GM08714 (cell line): ENCODE results near the gene SLC12A3.
"Not testable (repeated sequence)": the region's sequence is repeated elsewhere in the genome, so short reads cannot be mapped to it uniquely, and the experiment has no call there.

Experiments
- H3K4me3 ChIP-seq: fragments of 200-500 bp; sonication (Bioruptor generic); 2 replicates; pipeline ENCODE4 v1.5.1; 2014; ENCODE audit warnings: mild to moderate bottlenecking, low read length, inconsistent platforms
- ZNF274 ChIP-seq: IDR thresholded peaks from 2 replicates; pipeline ENCODE4 v1.6.1; 2012; ENCODE audit warnings: mild to moderate bottlenecking, low read depth, low read length

Gene SLC12A3

DNA sequence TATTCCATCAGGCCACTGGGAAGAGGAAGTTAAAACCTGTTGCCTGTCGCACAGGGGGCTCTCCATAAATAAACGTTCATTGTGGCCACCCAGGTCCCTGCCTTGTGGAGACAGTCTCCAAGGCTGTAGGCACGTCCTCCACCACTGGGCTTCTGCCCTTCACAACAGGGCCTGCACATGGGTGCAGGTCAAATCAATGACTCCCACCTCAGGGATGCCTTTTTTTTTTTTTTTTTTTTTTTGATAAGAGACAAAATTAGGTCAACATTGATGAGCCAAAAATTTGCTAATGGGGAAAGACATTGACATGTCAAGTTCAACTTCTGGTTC lies 12.6 kb upstream of the SLC12A3 start:
- no peak for TF ChIP-seq ZNF274
- no peak overlapping the region for H3K4me3 ChIP-seq

- H3K4me3 ChIP-seq: no peak overlapping the region
- no peak for TF ChIP-seq ZNF274
These were observed 12.0 kb upstream of the SLC12A3 start for GRCh38 chr16:56852968-56853367.

DNA sequence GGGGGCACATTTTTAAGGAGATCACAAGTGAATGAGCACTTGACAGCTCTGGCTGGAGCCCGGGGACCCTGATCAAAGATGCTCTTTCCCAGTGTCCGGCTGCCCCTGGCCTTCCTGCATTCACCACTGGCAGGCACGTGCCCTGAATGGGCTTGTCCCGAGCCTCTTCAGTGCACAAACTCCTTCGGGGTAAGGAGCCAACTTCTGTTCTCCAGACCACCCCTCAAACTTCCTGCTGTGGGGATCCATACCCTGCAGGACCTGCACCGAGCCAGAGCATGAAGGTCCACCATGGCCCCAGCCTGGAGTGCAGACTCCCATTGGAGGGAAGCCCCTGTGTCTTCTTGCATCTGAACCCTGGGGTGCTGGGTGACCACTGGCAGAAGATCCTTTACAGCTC lies 9.8 kb upstream of the SLC12A3 start:
- no peak for TF ChIP-seq ZNF274
- H3K4me3 ChIP-seq: no peak overlapping the region

DNA sequence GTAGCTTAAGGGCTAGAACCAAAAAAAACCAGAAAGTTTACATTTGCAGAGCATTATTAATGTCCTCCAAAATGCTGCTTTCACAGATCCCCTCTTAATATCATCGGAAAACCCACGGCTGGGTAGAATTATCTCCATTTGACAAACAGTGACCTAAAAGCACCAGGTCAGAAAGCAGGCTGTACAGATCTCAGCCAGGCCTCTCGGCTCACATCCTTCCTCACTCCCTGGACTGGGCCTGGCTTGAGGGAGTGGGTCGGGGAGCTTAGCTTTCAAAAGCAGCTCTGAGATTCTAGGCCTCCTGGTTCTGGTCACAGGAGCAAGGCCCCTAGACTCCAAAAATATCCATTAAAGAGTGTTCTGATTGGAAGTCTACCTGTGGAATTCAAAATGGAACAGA lies 9.1 kb upstream of the SLC12A3 start:
- no peak overlapping the region for H3K4me3 ChIP-seq
- TF ChIP-seq ZNF274: no peak

DNA sequence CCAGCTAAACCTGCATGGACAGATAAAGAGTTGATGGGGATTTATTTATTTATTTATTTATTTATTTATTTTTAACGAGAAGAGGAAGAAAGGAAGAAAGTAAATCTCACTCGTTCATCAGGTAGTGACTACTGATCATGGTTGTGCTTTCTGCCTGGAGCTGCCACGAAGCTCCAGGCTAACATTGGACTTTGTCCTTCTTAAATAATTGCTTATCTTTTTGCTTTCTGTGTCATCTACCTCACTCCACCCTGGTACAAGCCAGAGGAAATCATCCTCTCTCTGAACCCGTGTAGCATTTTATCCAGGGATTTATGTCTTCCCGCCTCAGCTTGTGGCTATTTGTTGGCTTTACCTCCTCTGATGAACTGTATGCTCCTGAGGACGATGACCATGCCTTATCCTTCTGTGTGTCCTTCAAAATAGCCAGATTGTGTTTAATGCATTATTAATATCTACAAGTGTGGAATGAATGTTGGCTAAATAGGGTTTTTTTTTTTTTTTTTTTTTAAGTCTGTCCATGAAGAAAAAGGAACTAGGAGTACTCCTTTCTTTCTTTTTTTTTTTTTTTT lies 8.0 kb upstream of the SLC12A3 start:
- TF ChIP-seq ZNF274: no peak

GRCh38 chr16:56858374-56858773 lies 6.6 kb upstream of the SLC12A3 start:
- no peak overlapping the region for H3K4me3 ChIP-seq
- TF ChIP-seq ZNF274: no peak

More for the DNA sequence above, 8.0 kb upstream of the SLC12A3 start:
- no peak overlapping the region for H3K4me3 ChIP-seq

GRCh38 chr16:56859636-56860035 lies 5.4 kb upstream of the SLC12A3 start:
- no peak overlapping the region for H3K4me3 ChIP-seq
- no peak for TF ChIP-seq ZNF274

DNA sequence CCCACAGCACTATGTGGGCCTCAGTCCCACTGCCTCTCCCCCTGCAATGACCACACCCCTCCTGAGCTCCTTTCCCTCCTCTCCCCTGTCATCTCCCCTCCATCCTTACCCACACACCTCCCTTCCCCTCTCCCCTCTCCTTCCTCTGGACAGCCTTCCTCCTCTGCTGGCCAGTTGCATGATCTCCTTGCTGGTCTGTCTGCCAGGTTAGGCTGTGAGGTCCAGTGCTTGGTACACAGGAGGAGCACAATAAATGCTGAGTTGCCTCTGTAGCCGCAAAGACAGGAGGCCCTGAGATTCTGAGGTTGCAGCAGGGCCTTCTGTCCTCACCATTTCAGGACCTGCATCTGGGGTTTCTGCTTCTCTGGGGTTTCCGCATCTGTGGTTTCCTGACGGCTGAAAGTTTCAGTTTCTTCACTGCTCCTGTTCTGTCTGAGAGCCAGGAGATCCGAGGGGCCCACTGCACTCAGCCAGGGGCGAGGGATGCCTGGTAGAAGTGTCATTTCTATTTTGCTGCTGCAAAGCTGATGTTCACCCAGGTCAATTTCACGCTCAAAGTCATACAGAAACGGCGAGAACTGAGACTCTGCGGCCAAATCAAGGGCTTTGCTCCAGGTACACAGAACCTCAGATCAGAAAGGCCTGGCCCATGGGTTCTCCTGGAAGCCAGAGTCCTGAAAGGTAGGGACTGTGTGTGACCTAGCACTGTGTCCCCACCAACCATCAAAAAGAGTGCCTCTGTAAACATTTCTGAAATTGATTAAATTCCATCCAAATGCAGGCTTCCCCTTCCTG lies 4.6 kb upstream of the SLC12A3 start:
- no peak overlapping the region for H3K4me3 ChIP-seq
- no peak for TF ChIP-seq ZNF274

DNA sequence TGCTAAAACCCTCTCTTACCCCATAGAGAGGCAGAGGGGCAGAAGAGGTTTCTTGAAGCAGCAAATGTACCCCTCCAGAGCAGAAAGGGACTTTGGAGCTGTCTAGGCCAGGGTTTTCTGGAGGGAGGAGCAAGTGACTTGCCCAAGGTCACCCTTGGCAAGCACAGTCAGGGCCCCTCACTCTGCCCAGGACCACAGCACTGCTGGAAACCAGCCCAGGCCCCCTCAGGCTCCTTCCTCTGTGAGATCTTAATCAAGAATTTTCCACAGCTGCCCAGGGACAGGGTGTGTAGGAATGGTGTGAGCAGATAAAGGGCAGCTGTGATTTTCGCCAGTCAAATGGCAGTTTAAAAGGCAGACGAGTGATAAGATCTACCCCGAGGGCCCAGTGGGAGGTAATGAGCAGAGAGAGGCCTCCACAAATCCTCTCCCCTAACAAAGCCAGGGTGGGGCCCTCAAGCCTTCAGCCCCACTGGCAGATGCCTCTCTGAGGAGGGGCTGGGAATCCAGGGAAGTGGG lies 3.9 kb upstream of the SLC12A3 start:
- no peak overlapping the region for H3K4me3 ChIP-seq
- no peak for TF ChIP-seq ZNF274

DNA sequence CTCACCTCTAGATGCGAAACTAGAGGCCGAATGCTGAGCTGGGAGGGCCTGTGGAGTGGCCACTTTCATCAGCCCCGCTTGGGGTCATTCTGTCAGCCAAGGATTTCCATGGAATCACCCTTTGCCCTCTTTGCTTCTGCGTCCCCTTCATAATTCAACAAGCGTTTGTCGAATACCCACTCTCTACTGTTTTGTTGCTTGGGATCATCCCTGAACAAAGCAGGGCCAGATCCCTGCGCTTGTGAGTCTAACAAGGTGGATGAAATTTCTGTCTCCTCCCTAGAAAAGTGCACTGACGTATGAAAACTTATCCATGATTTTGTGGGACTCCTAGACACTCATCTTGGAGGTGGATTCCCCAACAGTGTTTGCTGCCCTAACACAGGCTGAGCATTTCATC lies 3.3 kb upstream of the SLC12A3 start:
- no peak overlapping the region for H3K4me3 ChIP-seq
- no peak for TF ChIP-seq ZNF274

DNA sequence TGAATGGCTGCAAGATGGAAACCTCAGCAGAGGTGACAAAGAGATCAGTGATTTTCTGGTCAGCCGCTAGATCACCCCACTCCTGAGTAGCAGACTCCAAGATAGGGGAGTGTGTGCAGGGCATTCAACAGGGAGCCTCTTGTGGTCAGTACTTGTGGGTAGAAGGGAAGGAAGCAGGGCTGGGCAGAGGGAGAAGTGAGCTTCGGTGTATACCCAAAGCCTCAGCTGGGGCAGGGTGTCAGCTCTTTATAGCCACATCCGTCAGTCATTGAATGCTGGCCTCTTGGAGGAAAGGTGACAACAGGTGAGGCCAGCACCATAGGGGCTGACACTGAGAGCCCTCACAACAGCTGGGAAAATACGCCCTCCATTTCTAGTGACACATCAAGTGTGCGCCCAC lies 2.2 kb upstream of the SLC12A3 start:
- no peak overlapping the region for H3K4me3 ChIP-seq
- no peak for TF ChIP-seq ZNF274

DNA sequence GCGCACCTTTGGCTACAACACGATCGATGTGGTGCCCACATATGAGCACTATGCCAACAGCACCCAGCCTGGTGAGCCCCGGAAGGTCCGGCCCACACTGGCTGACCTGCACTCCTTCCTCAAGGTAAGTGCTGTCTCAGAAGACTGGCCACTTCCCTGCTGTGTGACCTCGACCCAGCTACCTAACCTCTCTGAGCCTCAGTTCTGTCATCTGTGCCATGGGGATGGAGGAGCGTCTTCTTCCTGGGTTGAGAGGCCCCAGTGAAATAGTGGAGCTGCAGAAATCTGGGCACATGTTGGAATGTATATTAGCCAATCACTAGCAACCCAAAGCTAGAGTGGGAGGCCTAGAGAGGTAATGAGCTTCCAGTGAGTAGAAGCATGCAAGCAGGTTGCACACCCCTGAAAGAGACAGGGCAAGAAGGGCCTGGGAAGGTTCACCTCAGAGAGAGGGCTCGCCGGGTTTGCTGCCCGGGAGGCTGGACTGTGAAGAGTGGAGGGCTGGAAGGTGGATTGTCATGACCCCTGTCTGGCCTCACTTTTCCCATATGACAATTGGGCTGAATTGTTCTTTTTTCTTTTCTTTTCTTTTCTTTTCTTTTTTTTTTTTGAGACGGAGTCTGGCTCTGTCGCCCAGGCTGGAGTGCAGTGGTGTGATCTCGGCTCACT lies 521 bp downstream of the SLC12A3 start:
- H3K4me3 ChIP-seq: no peak overlapping the region
- TF ChIP-seq ZNF274: no peak

DNA sequence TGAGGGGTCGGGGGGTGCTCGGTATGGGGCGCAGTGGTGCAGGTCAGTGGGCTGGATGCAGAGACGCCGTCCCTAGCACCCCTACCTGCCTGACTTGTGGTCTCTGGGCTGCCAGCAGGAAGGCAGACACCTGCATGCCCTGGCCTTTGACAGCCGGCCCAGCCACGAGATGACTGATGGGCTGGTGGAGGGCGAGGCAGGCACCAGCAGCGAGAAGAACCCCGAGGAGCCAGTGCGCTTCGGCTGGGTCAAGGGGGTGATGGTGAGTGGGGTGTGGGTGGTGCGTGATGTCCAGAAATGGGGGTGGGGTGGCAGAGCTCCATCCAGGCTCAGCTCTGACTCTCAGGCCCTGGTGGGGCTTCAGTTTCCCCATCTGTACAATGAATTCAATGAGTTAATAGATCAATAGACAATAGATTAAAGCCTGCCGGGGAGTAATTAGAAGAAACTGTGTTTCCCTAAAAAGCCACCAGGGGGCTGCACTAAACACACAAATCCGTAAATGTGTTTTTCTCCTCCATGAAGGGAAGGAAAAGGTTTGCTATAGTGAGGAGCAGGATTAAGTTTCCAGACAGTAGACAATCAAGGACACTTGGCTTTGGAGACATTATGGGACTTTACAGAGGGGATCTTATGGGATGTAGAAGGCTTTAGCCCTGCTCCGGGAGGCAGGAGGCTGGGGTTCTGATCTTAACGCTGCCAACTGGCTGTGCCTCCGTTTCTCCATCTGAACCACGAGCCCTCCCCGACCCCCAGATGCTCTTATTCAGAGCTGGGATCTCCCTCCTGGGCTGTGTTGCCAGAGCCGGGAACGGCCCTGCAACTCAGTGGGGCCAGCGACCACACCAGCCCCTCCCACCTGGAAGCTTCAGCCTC lies 2.2 kb downstream of the SLC12A3 start:
- no peak overlapping the region for H3K4me3 ChIP-seq
- TF ChIP-seq ZNF274: no peak

DNA sequence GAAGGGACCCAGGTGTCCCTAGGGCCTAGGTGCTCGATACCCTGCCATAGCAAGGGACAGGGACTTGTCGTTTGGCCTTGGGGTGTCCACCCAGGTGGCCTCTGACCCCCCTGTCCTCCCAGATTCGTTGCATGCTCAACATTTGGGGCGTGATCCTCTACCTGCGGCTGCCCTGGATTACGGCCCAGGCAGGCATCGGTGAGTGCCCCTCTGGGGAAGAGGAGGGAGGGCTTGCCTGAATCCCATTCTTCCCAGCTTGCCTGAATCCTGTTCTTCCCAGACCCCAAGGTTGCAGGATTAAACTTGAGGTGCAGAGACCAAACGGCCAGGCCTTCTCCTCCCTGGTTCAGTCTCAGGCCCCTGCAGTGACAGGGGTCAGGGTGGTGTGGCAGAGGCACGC lies 3.2 kb downstream of the SLC12A3 start:
- TF ChIP-seq ZNF274: no peak
- H3K4me3 ChIP-seq: no peak overlapping the region

- H3K4me3 ChIP-seq: not testable (repeated sequence)
These were observed 3.8 kb downstream of the SLC12A3 start for GRCh38 chr16:56868766-56869165.
